ENCODE results near the gene NUP160. TPM values are rescaled to one million over a fixed set of nuclear protein-coding genes. Genes with fewer than 3 reads are reported as not detected.
A peak's percentile ranks its signal among the peaks of the same experiment; 100 is the strongest.

NUP160 gene
- total RNA-seq, 3 donors from 2014 or later (not counting 1 experiment from before 2014, with no cell fraction given) = 36.6 to 53.3 (median 43.5) TPM

DNA sequence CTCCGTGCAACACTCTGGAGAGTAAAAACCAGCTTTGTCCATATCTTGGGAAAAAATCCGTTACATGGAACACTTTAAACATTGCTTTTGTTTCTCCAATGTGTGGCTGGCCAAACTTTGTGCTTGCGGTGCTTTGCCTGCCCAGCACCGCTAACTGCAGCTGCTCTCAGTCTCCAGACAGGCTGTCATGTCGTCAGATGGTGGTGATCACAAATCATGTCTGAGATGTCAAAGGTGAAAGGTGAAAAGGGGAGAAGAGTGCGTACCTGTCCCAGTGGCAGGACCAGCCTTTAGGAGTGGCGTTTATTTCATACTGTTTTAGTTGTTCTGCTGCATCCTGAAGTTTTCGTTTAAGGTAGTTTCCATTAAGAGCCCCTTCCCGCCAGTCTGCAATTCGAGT lies 115.9 kb downstream of the NUP160 start:
- Histone ChIP-seq H3K4me3 (ENCODE audit: low read length) (no peak overlapping the region), H3K4me1 (ENCODE audit: control insufficient read depth, insufficient read depth, low read length) (no peaks in the 10 kb centered on the region), H3K36me3 (ENCODE audit: control insufficient read depth, insufficient read depth, low read length) (peaks cover 84% of the 10 kb centered on the region), H3K27me3 (ENCODE audit: control insufficient read depth, insufficient read depth, low read length) (no peaks in the 10 kb centered on the region), H3K27ac (ENCODE audit: low read length) (no peak overlapping the region), H3K9me3 (ENCODE audit: control insufficient read depth, insufficient read depth, low read length) (no peaks in the 10 kb centered on the region)
- Mint-ChIP-seq H3K36me3 (peaks cover 22% of the 10 kb centered on the region), H3K27ac (no peak overlapping the region), H3K27me3 (ENCODE audit: low read depth in 2 of 2) (no peaks in the 10 kb centered on the region), H3K4me3 (no peak overlapping the region), H3K9me3 (no peaks in the 10 kb centered on the region), H3K4me1 (peaks cover 4 to 7% of the 10 kb centered on the region in 2 donors)
- TF ChIP-seq, protein P1, sequence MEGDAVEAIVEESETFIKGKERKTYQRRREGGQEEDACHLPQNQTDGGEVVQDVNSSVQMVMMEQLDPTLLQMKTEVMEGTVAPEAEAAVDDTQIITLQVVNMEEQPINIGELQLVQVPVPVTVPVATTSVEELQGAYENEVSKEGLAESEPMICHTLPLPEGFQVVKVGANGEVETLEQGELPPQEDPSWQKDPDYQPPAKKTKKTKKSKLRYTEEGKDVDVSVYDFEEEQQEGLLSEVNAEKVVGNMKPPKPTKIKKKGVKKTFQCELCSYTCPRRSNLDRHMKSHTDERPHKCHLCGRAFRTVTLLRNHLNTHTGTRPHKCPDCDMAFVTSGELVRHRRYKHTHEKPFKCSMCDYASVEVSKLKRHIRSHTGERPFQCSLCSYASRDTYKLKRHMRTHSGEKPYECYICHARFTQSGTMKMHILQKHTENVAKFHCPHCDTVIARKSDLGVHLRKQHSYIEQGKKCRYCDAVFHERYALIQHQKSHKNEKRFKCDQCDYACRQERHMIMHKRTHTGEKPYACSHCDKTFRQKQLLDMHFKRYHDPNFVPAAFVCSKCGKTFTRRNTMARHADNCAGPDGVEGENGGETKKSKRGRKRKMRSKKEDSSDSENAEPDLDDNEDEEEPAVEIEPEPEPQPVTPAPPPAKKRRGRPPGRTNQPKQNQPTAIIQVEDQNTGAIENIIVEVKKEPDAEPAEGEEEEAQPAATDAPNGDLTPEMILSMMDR (IDR thresholded peaks at IDR 0.05) = no peak
- no peak for ATAC-seq
- 96% methylated on average over 10 of the region's 10 CpGs for WGBS (ENCODE audit: insufficient coverage)
- no peak for DNase-seq
- intact Hi-C loops (cut with micrococcal nuclease) = no loop called here

DNA sequence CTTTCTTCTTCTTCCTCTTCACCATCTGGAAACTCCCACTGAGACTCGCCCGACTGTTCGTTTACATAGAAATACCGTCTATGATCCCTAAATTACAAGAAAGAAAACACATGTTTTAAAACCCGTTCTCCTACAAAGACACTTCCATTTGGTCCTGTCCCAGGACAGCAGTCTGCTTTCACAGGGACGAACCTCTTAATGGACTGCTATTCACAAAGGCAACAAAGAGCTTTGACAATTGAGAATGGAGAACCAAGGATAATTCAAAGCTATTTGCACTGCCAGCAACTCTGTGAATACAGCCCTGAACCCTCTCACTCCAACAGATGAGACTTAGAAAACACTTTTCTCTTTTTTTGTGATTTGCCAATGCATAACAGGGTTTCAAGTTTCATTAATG lies 116.7 kb downstream of the NUP160 start:
- Mint-ChIP-seq H3K4me3 (no peak overlapping the region), H3K36me3 (peaks cover 18% of the 10 kb centered on the region), H3K27me3 (ENCODE audit: low read depth in 2 of 2) (no peaks in the 10 kb centered on the region), H3K9me3 (no peaks in the 10 kb centered on the region), H3K4me1 (peaks cover under 1 to 7% of the 10 kb centered on the region in 2 donors), H3K27ac (peak overlapping the region; percentile 29 to 37)
- no peak for ATAC-seq
- no peak for DNase-seq
- H3K27me3 ChIP-seq (ENCODE audit: control insufficient read depth, insufficient read depth, low read length) = no peaks in the 10 kb centered on the region
- 95% methylated on average over 6 of the region's 6 CpGs for WGBS (ENCODE audit: insufficient coverage)
- H3K36me3 ChIP-seq (ENCODE audit: control insufficient read depth, insufficient read depth, low read length) = peaks cover 89% of the 10 kb centered on the region
- H3K27ac ChIP-seq (ENCODE audit: low read length) = no peak overlapping the region
- H3K4me3 ChIP-seq (ENCODE audit: low read length) = no peak overlapping the region
- TF ChIP-seq, protein P1 (IDR thresholded peaks at IDR 0.05) = no peak
- H3K4me1 ChIP-seq (ENCODE audit: control insufficient read depth, insufficient read depth, low read length) = no peaks in the 10 kb centered on the region
- H3K9me3 ChIP-seq (ENCODE audit: control insufficient read depth, insufficient read depth, low read length) = no peaks in the 10 kb centered on the region
- intact Hi-C loops (cut with micrococcal nuclease) = no loop called here

Other genes with a start within 250 kb of the NUP160 start
- 10 to 100 TPM; 25.0 to 32.4 (median 31.4) TPM for gene MTCH2, start 205.8 kb downstream of the NUP160 start, total RNA-seq
- gene AGBL2, start 133.0 kb downstream of the NUP160 start, total RNA-seq = 1 to 10 TPM; 6.1 to 8.5 (median 8.2) TPM
- gene FNBP4, start 81.0 kb downstream of the NUP160 start, total RNA-seq = 100 to 1,000 TPM; 205 to 252 (median 214) TPM
- gene PTPRJ, start 132.2 kb upstream of the NUP160 start, total RNA-seq = 100 to 1,000 TPM; 110 to 127 (median 111) TPM

All from natural killer cell (primary cell).